ENCODE measurements around the gene TXNDC12.
A peak's percentile ranks its signal among the peaks of the same experiment; 100 is the strongest.
"Not testable (repeated sequence)": the region's sequence is repeated elsewhere in the genome, so short reads cannot be mapped to it uniquely, and the experiment has no call there.

Gene TXNDC12

GRCh38 chr1:52057255-52057654 is 2.3 kb upstream of the TXNDC12 start:
- H3K4me3 ChIP-seq (ENCODE audit: low read depth, low read length), result peak overlapping the region; percentile 88
- DNase-seq (ENCODE audit: low read depth), result no peak
- no peak for TF ChIP-seq CTCF (IDR thresholded peaks at IDR 0.05; ENCODE audit: control insufficient read depth, extremely low read depth, insufficient read depth)

- no peak for DNase-seq (ENCODE audit: low read depth)
- TF ChIP-seq CTCF (IDR thresholded peaks at IDR 0.05; ENCODE audit: control insufficient read depth, extremely low read depth, insufficient read depth), result no peak
- H3K4me3 ChIP-seq (ENCODE audit: low read depth, low read length), result peak overlapping the region; percentile 88
Observed at GRCh38 chr1:52056937-52057231, 1.9 kb upstream of the TXNDC12 start.

- peak; percentile 83 for DNase-seq (ENCODE audit: low read depth)
- H3K4me3 ChIP-seq (ENCODE audit: low read depth, low read length), result peak within 1 kb of the TSS; percentile 88
- no peak for TF ChIP-seq CTCF (IDR thresholded peaks at IDR 0.05; ENCODE audit: control insufficient read depth, extremely low read depth, insufficient read depth)
Observed at GRCh38 chr1:52056163-52056936, 1.4 kb upstream of the TXNDC12 start, which contains the start of gene BTF3L4. Gene BTF3L4 (plus strand): TSS chr1:52056295. CDS start chr1:52059848, 3,553 bp downstream.

- peak overlapping the region; percentile 88 for H3K4me3 ChIP-seq (ENCODE audit: low read depth, low read length)
- no peak for TF ChIP-seq CTCF (IDR thresholded peaks at IDR 0.05; ENCODE audit: control insufficient read depth, extremely low read depth, insufficient read depth)
- DNase-seq (ENCODE audit: low read depth), result no peak
Observed at GRCh38 chr1:52055866-52056162, 823 bp upstream of the TXNDC12 start.

- no peak for TF ChIP-seq CTCF (IDR thresholded peaks at IDR 0.05; ENCODE audit: control insufficient read depth, extremely low read depth, insufficient read depth)
- no peak for DNase-seq (ENCODE audit: low read depth)
- H3K4me3 ChIP-seq (ENCODE audit: low read depth, low read length), result peak overlapping the region; percentile 88
Observed at GRCh38 chr1:52054496-52055065, 410 bp downstream of the TXNDC12 start.

- H3K4me3 ChIP-seq (ENCODE audit: low read depth, low read length), result peak overlapping the region; percentile 88
- TF ChIP-seq CTCF (IDR thresholded peaks at IDR 0.05; ENCODE audit: control insufficient read depth, extremely low read depth, insufficient read depth), result no peak
- DNase-seq (ENCODE audit: low read depth), result no peak
Observed at GRCh38 chr1:52053862-52054261, 1.1 kb downstream of the TXNDC12 start.

- DNase-seq (ENCODE audit: low read depth); H3K4me3 ChIP-seq (ENCODE audit: low read depth, low read length): not testable (repeated sequence)
Observed at GRCh38 chr1:52049337-52049736, 5.7 kb downstream of the TXNDC12 start.

- H3K4me3 ChIP-seq (ENCODE audit: low read depth, low read length); DNase-seq (ENCODE audit: low read depth): not testable (repeated sequence)
Observed at GRCh38 chr1:52045666-52046195, 9.3 kb downstream of the TXNDC12 start.
